Peyer's patch (tissue), 4 donors: ENCODE results near the gene DESI2.
"Not testable (repeated sequence)": the region's sequence is repeated elsewhere in the genome, so short reads cannot be mapped to it uniquely, and the experiment has no call there.

ENCODE experiments used
- POLR2A ChIP-seq, 2 donors: fragments of 450-650 bp; IDR thresholded peaks; one replicate each; pipeline ENCODE4 v1.5.1; 2017; ENCODE audit warnings: antibody characterized with exemption in 2 of 2, mild to moderate bottlenecking in 2 of 2, moderate library complexity in 2 of 2
- TF ChIP-seq, protein P1 (sequence below), 6 experiments: fragments of 450-650 bp in 4 of 6; fragments of 200-600 bp in 2 of 6; sonication (generic) in 1 of 6; IDR thresholded peaks; one replicate each; pipeline ENCODE4 v1.5.1; 2017 to 2019; ENCODE audit warnings: antibody characterized with exemption in 6 of 6, mild to moderate bottlenecking in 3 of 6, moderate library complexity in 1 of 6

GRCh38 chr1:244661569-244662312, 8.8 kb downstream of the DESI2 start:
- TF ChIP-seq POLR2A (IDR thresholded peaks at IDR 0.05), result not testable (repeated sequence)
- TF ChIP-seq, protein P1, sequence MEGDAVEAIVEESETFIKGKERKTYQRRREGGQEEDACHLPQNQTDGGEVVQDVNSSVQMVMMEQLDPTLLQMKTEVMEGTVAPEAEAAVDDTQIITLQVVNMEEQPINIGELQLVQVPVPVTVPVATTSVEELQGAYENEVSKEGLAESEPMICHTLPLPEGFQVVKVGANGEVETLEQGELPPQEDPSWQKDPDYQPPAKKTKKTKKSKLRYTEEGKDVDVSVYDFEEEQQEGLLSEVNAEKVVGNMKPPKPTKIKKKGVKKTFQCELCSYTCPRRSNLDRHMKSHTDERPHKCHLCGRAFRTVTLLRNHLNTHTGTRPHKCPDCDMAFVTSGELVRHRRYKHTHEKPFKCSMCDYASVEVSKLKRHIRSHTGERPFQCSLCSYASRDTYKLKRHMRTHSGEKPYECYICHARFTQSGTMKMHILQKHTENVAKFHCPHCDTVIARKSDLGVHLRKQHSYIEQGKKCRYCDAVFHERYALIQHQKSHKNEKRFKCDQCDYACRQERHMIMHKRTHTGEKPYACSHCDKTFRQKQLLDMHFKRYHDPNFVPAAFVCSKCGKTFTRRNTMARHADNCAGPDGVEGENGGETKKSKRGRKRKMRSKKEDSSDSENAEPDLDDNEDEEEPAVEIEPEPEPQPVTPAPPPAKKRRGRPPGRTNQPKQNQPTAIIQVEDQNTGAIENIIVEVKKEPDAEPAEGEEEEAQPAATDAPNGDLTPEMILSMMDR (IDR thresholded peaks at IDR 0.05), result not testable (repeated sequence)
